NOMO-1 (cell line): ENCODE results near the gene EPX.

Experiments used
- DNase-seq, 2 experiments: peaks; one replicate each; lab custom pipeline; 2025; ENCODE audit not compliant: unreplicated experiment in 2 of 2; lab: John Stamatoyannopoulos, UW

Gene EPX

DNA sequence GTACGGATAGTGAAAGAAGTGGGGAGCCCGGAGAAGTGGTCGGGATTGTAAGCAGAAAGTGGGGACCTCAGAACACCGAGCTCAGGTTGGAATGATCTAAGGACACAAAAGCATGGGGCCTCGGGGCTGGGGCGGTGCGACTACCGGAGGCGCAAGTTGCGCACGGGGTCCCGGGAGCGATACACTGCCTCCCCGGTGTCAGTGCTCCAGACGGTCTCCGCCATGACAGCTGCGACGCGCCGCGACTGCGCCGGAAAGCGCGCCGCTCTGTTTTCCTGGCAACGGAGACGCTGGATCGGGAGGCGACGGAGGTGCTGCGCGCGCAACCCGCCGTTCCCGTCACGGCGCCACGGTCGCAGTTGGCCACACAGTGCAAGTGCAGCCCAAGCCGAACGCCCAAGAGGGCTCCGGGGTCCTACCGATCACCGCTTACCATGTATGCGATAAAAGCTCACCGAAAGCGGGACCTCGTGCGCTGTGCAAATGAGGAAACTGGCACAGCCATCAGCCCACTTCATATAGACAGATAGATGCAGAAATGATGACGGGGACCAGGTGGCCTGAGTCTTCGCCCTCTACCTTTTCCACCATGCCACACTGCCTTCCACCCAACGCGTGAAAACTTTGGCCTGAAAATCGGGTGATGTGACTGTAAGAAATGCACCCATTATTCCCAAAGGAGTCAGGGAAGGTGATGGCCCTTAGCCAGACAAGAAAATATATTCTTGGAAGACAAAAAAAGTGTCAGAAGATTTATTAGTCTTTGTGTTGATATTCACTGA, 26.7 kb downstream of the EPX start, which contains the start of gene MKS1:
Gene MKS1, minus strand, starts transcription at position 249 of the 782 bp plus-strand sequence. Its CDS starts 25 bp downstream, at position 224.
- peak; percentile 94 for DNase-seq

DNA sequence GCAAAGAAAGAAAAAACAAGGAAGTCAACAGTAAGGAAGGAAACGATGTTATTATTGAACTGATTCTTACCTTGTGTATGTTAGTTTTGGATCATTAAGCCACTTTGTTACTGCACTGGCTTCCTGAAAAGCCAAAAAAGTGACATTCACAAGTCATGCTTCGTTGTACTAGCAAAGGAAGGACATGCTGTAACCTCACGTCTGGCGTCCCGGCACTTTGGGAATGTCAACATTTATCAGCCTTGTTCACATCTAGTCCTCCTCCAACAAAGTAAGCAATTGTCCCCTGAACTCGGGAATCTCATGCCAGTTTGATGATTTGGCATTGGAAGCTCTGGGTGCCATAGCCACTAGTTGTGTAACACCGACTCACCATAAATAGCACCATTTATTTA, 27.3 kb downstream of the EPX start:
- peak in 1 of 2 experiments; percentile 44 for DNase-seq

DNA sequence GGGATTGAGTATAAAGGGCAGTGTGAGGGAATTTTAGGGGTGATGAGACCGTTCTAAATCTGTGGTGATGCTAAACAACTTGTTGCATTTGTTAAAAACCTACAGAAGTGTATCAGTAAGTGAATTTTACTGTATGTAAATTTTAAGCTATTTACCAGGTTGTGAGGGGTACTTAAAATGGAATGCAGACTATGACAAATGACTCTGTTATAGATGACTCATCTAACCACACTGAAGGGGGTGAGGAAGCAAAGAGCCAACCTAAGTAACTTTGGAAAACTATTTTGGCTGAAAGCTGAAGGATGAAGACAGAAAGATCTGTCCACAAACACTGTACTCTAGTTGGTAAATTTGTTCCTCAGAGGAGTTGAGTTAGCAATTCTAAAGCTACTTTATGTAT, 31.8 kb downstream of the EPX start:
- peak; percentile 12 to 59 for DNase-seq

GRCh38 chr17:58227733-58228132, 35.2 kb downstream of the EPX start:
- DNase-seq: no peak

- no peak for DNase-seq
These were observed 36.2 kb downstream of the EPX start for GRCh38 chr17:58228679-58229078.

GRCh38 chr17:58229384-58229783, 36.9 kb downstream of the EPX start:
- no peak for DNase-seq

GRCh38 chr17:58229881-58230280, 37.4 kb downstream of the EPX start:
- DNase-seq: no peak

DNA sequence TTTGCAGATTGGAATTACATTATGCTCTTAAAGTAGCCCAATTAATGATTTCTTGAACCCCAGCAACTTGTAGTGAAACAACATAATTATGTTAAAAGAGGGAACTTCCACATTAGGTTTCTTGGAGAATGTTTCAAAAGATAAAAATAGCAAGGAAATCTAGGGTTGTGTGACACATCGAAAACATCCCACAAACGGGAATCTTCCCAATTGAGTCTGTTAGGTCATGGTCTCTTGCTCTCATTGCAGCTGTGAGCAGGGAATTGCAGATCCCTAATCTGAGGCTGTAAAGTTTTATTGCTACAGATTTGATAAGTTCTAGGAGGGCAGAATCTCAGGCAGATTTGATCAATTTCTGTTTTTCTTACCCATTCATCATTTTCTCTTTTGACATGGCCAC, 39.1 kb downstream of the EPX start:
- no peak for DNase-seq

GRCh38 chr17:58232707-58233156, 40.2 kb downstream of the EPX start:
- DNase-seq: peak; percentile 79 to 85

DNA sequence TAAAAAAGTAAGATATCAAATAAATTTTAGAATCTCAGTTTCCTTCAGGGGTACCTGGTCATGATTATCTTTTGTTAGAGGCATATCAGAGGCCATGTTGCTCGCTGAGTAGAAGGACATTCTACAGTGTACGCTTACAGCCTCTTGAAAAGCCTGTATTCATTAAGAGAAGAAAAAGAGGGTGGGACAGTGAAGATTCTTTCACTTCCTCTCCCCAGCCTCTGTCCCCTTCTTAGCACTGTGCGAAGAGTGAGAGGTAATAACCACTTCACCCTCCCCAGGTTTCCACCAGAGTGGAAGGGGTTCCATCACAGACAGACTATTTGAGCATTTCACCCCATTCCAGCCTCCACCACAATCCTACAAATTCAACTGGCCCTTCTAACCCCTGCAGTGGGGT, 41.0 kb downstream of the EPX start:
- peak; percentile 61 to 86 for DNase-seq

- DNase-seq: no peak
These were observed 42.0 kb downstream of the EPX start for GRCh38 chr17:58234512-58234911.

GRCh38 chr17:58235821-58236220, 43.3 kb downstream of the EPX start:
- no peak for DNase-seq

- no peak for DNase-seq
These were observed 43.9 kb downstream of the EPX start for GRCh38 chr17:58236394-58236793.

DNA sequence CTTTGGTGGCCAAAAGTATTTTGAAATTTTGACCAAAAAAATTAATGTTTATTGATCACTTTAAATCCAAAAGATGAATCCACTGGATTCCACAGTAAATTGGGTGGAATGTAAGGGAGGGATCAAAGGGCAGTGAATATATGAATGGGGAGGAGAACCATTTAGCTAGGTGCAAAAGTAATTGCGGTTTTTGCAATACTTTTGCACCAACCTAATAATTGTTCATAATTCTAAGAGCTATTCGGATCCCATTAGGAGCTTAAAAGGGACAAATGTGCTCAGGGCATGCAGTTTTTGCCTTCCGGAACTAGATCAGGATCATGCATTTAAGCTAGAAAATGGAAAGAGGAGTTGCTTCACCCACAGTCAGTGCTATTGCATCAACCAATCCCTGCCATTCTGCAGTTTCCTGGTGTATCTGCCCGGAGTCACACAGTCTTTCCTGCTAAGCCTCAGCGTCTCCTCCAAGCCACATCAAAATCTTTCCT, 45.7 kb downstream of the EPX start, which contains the start of gene LPO:
Gene LPO, plus strand, starts transcription at position 438 of the 488 bp plus-strand sequence. CDS start 4,396 bp downstream, outside the sequence.
- no peak for DNase-seq

GRCh38 chr17:58239987-58240386, 47.5 kb downstream of the EPX start:
- no peak for DNase-seq

DNA sequence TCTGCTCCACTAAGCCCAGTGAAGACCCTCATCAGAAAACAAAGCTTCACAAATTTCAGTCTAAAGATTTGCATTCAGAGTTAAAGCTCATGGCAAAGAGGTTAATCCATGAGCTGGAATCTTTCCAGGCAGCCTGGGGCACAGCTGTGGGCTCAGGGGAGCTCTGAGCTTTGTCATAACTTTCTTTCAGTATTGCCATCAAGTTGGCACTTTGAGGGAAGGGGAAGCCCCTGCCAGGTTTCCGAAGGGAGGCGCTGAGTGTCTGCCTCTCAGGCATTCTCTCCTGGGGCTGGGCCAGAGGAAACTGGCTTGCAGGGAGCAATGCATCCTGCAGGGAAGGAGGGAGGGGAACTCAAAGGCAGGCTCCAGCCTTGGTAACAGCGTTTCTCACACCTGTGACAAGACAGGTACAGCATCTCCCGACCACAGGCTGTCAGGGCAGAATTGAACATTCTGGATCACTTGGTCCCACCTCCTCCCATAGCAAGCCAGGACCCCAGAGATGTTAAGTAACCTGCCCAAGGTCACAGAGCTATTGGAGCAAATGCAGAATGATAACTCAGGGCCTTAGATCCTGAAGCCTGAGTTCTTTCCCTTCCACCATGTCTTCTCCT, 49.8 kb downstream of the EPX start:
- no peak for DNase-seq

- DNase-seq: no peak
These were observed 52.4 kb downstream of the EPX start for GRCh38 chr17:58244963-58245362.

GRCh38 chr17:58245428-58246103, 53.0 kb downstream of the EPX start:
- no peak for DNase-seq

DNA sequence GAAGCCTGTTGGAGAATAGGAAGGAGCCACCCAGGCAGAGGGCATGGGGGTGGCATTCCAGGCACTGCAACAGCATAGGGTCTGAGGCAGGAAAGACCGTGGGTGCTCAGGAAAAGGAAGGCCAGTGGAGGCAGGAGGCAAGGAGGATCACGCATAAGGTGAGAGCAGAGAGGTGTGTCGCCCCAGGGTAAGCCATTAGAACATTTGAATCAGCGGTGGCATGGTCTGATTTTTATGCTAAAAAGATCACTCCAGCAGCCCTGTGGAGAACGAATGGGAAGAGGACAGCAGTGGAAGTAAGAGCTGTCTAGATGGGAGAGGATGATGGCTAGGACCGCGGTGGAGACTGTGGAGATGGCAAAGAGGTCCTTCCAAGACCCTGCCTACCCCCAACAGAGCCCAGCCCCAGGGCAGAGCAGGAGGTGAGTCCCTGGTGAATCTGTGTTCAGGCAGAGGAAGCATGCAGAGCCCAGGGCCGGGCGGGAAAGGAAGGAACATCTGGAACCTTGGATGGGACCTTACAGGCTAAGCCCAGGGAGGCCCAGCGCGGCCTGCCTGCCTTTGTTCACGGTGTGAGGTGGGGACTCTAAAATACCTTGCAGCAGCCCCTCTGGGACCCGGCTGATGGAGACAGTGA, 53.7 kb downstream of the EPX start:
- DNase-seq: no peak

- no peak for DNase-seq
These were observed 54.3 kb downstream of the EPX start for GRCh38 chr17:58246781-58247180.
